ENCODE results near the gene APOLD1. TPM values are rescaled to one million over a fixed set of nuclear protein-coding genes. Genes with fewer than 3 reads are reported as not detected.
"Not testable (repeated sequence)": the region's sequence is repeated elsewhere in the genome, so short reads cannot be mapped to it uniquely, and the experiment has no call there.

APOLD1 gene
- total RNA-seq, 1 donor, result 3.3 TPM

DNA sequence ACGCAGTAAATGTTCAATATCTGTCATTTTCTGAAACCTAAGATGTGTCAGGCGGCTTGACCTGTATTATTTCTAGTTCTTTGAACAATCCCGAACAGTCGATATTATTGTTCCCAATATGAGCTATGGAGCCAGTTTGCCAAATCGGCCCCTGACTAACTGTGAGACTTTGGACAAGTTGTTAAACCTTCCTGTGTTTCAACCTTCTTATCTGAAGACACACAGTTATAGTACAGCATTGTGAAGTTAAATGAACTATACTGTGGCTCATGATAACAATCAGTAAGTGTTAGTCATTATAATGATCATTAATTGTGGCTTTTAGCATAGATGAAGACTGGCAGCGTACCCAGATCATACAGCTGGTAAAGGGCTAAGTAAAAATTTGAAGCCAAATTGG, 51.1 kb downstream of the APOLD1 start:
- no peak for DNase-seq (ENCODE audit: insufficient read length, low spot score, missing footprints)
- peaks cover 27% of the 10 kb centered on the region for H3K36me3 ChIP-seq (ENCODE audit: insufficient read depth, low read length)
- no peaks in the 10 kb centered on the region for H3K79me2 ChIP-seq (ENCODE audit: insufficient read depth, low read length)
- H3K27ac ChIP-seq (ENCODE audit: low read depth, low read length), result peak overlapping the region; percentile 55
- no peaks in the 10 kb centered on the region for H3K27me3 ChIP-seq (ENCODE audit: insufficient read depth, low read length)
- H3K4me3 ChIP-seq (ENCODE audit: insufficient read depth, low read length), result no peak overlapping the region
- no peak for TF ChIP-seq CTCF (IDR thresholded peaks at IDR 0.05; ENCODE audit: extremely low read depth, low read depth, low read length)
- peaks cover 35% of the 10 kb centered on the region for H3K4me1 ChIP-seq (ENCODE audit: insufficient read depth, low read length)
- no peak overlapping the region for H3K4me2 ChIP-seq (ENCODE audit: insufficient read depth, low read length)
- H4K20me1 ChIP-seq (ENCODE audit: insufficient read depth, low read length), result no peaks in the 10 kb centered on the region
- no peaks in the 10 kb centered on the region for H3K9me3 ChIP-seq (ENCODE audit: low read depth, low read length)
- H2AFZ ChIP-seq (ENCODE audit: low read length), result no peak overlapping the region

- peak overlapping the region; percentile 86 for H3K27ac ChIP-seq (ENCODE audit: low read depth, low read length)
- H3K9me3 ChIP-seq (ENCODE audit: low read depth, low read length), result no peaks in the 10 kb centered on the region
- H3K4me2 ChIP-seq (ENCODE audit: insufficient read depth, low read length), result no peak overlapping the region
Observed at GRCh38 chr12:12837025-12837812, 51.8 kb downstream of the APOLD1 start.

DNA sequence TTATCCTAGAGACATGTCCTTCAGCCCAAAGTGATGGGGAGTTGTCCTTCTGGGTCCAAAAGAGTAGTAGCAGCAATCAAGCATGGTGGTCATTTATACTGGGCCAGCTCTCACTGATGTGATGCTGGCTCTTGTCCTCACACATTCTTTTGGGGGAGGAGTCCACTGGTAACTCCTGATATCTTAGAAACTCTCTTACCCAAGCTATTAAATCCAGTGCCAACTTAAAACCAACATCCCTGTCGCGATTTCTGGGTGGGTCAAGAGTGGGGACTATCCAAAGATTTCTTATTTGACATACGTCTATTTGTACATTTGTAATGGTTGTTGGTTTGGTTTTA, 52.3 kb downstream of the APOLD1 start:
- no peak overlapping the region for H3K4me2 ChIP-seq (ENCODE audit: insufficient read depth, low read length)
- H3K79me2 ChIP-seq (ENCODE audit: insufficient read depth, low read length), result no peaks in the 10 kb centered on the region
- H3K4me3 ChIP-seq (ENCODE audit: insufficient read depth, low read length), result no peak overlapping the region
- no peaks in the 10 kb centered on the region for H4K20me1 ChIP-seq (ENCODE audit: insufficient read depth, low read length)
- peaks cover 16% of the 10 kb centered on the region for H3K36me3 ChIP-seq (ENCODE audit: insufficient read depth, low read length)
- no peak for TF ChIP-seq CTCF (IDR thresholded peaks at IDR 0.05; ENCODE audit: extremely low read depth, low read depth, low read length)
- DNase-seq (ENCODE audit: insufficient read length, low spot score, missing footprints), result no peak
- H2AFZ ChIP-seq (ENCODE audit: low read length), result no peak overlapping the region
- H3K9me3 ChIP-seq (ENCODE audit: low read depth, low read length), result no peaks in the 10 kb centered on the region
- peaks cover 35% of the 10 kb centered on the region for H3K4me1 ChIP-seq (ENCODE audit: insufficient read depth, low read length)
- no peaks in the 10 kb centered on the region for H3K27me3 ChIP-seq (ENCODE audit: insufficient read depth, low read length)
- H3K27ac ChIP-seq (ENCODE audit: low read depth, low read length), result peak overlapping the region; percentile 86

More at GRCh38 chr12:12837025-12837812, 51.8 kb downstream of the APOLD1 start:
- peak; percentile 73 for TF ChIP-seq CTCF (IDR thresholded peaks at IDR 0.05; ENCODE audit: extremely low read depth, low read depth, low read length)
- no peak overlapping the region for H2AFZ ChIP-seq (ENCODE audit: low read length)
- no peaks in the 10 kb centered on the region for H4K20me1 ChIP-seq (ENCODE audit: insufficient read depth, low read length)
- no peaks in the 10 kb centered on the region for H3K79me2 ChIP-seq (ENCODE audit: insufficient read depth, low read length)
- H3K27me3 ChIP-seq (ENCODE audit: insufficient read depth, low read length), result no peaks in the 10 kb centered on the region
- peaks cover 22% of the 10 kb centered on the region for H3K36me3 ChIP-seq (ENCODE audit: insufficient read depth, low read length)
- H3K4me1 ChIP-seq (ENCODE audit: insufficient read depth, low read length), result peaks cover 35% of the 10 kb centered on the region
- no peak overlapping the region for H3K4me3 ChIP-seq (ENCODE audit: insufficient read depth, low read length)
- peak; percentile 91 for DNase-seq (ENCODE audit: insufficient read length, low spot score, missing footprints)

DNA sequence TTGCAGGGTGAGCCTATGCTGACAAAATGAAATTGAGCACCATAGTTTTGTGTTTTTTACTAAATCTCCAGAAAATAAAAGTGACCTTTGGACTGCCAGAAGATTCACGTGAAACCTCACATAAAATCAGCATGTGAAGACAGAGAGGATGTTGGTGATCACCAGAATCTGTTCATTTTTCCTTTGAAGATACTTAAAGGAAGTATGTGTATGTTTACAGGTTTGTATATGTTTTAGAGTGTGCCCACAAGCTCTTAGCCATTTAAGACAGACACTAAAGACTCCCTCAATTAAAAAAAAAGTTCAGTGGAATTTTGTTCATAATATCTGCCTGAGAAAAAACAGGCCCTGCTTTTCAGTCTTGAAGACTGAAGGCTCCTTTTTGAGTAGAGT, 53.5 kb downstream of the APOLD1 start:
- Histone ChIP-seq H3K27ac (ENCODE audit: low read depth, low read length) (peak overlapping the region; percentile 86), H2AFZ (ENCODE audit: low read length) (no peak overlapping the region), H3K4me3 (ENCODE audit: insufficient read depth, low read length) (no peak overlapping the region), H3K4me1 (ENCODE audit: insufficient read depth, low read length) (peaks cover 35% of the 10 kb centered on the region), H3K9me3 (ENCODE audit: low read depth, low read length) (no peaks in the 10 kb centered on the region), H3K36me3 (ENCODE audit: insufficient read depth, low read length) (peaks cover 4% of the 10 kb centered on the region), H4K20me1 (ENCODE audit: insufficient read depth, low read length) (no peaks in the 10 kb centered on the region), H3K79me2 (ENCODE audit: insufficient read depth, low read length) (no peaks in the 10 kb centered on the region), H3K4me2 (ENCODE audit: insufficient read depth, low read length) (no peak overlapping the region), H3K27me3 (ENCODE audit: insufficient read depth, low read length) (no peaks in the 10 kb centered on the region)
- DNase-seq (ENCODE audit: insufficient read length, low spot score, missing footprints), result no peak
- TF ChIP-seq CTCF (IDR thresholded peaks at IDR 0.05; ENCODE audit: extremely low read depth, low read depth, low read length), result no peak

DNA sequence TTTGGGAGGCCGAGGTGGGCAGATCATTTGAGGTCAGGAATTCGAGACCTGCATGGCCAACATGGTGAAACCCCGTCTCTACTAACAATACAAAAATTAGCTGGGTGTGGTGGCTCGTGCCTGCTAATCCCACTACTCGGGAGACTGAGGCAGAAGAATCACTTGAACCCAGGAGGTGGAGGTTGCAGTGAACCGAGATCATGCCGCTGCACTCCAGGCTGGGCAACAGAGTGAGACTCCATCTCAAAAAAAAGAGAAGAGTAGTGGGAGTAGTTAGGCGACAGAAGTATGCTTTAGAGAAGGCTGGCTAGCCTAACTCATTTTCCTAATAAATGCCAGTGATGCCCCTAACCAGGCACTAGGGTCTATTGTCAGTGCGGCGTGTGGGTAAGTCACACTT, 54.0 kb downstream of the APOLD1 start:
- H4K20me1 ChIP-seq (ENCODE audit: insufficient read depth, low read length); H3K79me2 ChIP-seq (ENCODE audit: insufficient read depth, low read length); DNase-seq (ENCODE audit: insufficient read length, low spot score, missing footprints); H2AFZ ChIP-seq (ENCODE audit: low read length); H3K27me3 ChIP-seq (ENCODE audit: insufficient read depth, low read length); H3K9me3 ChIP-seq (ENCODE audit: low read depth, low read length); H3K36me3 ChIP-seq (ENCODE audit: insufficient read depth, low read length); H3K4me3 ChIP-seq (ENCODE audit: insufficient read depth, low read length): not testable (repeated sequence)
- peaks cover 35% of the 10 kb centered on the region for H3K4me1 ChIP-seq (ENCODE audit: insufficient read depth, low read length)
- peak overlapping the region; percentile 86 for H3K27ac ChIP-seq (ENCODE audit: low read depth, low read length)
- peak overlapping the region; percentile 52 for H3K4me2 ChIP-seq (ENCODE audit: insufficient read depth, low read length)
